Posterior cingulate gyrus (tissue), 11 donors: Measurements from ENCODE around the gene TNN.

ENCODE experiments used
- DNase-seq, 10 donors: peaks; one replicate each; pipeline versions ENCODE4 v3.0.0 to v3.0.0-alpha.2; 2020 to 2021; ENCODE audit warnings: mixed read lengths in 3 of 10
- intact Hi-C: fragments of 100-400 bp; cut with DNase I; formaldehyde crosslinking; loops from one replicate; pipeline ENCODE4 v1.15.1; 2023

The TNN gene

GRCh38 chr1:175137369-175137768 lies 69.7 kb downstream of the TNN start:
- intact Hi-C loops: no loop called here
- no peak for DNase-seq

- intact Hi-C loops: no loop called here
- DNase-seq: no peak
These were observed 70.9 kb downstream of the TNN start for GRCh38 chr1:175138579-175138978.

- intact Hi-C loops: no loop called here
- no peak for DNase-seq
These were observed 78.4 kb downstream of the TNN start for GRCh38 chr1:175145899-175146528.

GRCh38 chr1:175146529-175147213 lies 79.0 kb downstream of the TNN start:
- peak in 9 of 10 donors; percentile 48 to 93 (median 66) for DNase-seq
- intact Hi-C loops: no loop called here

- DNase-seq: no peak
- intact Hi-C loops: no loop called here
These were observed 79.9 kb downstream of the TNN start for GRCh38 chr1:175147569-175147968.

- intact Hi-C loops: no loop called here
- no peak for DNase-seq
These were observed 80.4 kb downstream of the TNN start for GRCh38 chr1:175148068-175148467.

GRCh38 chr1:175150596-175151319 lies 83.1 kb downstream of the TNN start:
- peak in 8 of 10 donors; percentile 29 to 92 (median 49) for DNase-seq
- intact Hi-C loops: loop anchor here (5.0 to 10.0 kb wide), 2 partner anchors 324 to 1692 kb away; no protein-coding TSS in a partner anchor

- intact Hi-C loops: loop anchor here (2.0 to 10.0 kb wide), 4 partner anchors 167 to 1690 kb away; no protein-coding TSS in a partner anchor
- peak; percentile 31 to 93 (median 71) for DNase-seq
These were observed 84.5 kb downstream of the TNN start for GRCh38 chr1:175152006-175152652.

- intact Hi-C loops: loop anchor here (5.0 to 10.0 kb wide), 3 partner anchors 320 to 1727 kb away; no protein-coding TSS in a partner anchor
- peak in 9 of 10 donors; percentile 46 to 93 (median 70) for DNase-seq
These were observed 87.2 kb downstream of the TNN start for GRCh38 chr1:175154629-175155472.

GRCh38 chr1:175155473-175155856 lies 87.8 kb downstream of the TNN start:
- intact Hi-C loops: loop anchor here (5.0 to 10.0 kb wide), 2 partner anchors 319 to 1727 kb away; no protein-coding TSS in a partner anchor
- no peak for DNase-seq

- DNase-seq: no peak
- intact Hi-C loops: loop anchor here (5.0 to 10.0 kb wide), 2 partner anchors 319 to 1726 kb away; no protein-coding TSS in a partner anchor
These were observed 88.3 kb downstream of the TNN start for GRCh38 chr1:175155936-175156335.

- no peak for DNase-seq
- intact Hi-C loops: loop anchor here (5.0 to 10.0 kb wide), 2 partner anchors 318 to 1725 kb away; no protein-coding TSS in a partner anchor
These were observed 89.6 kb downstream of the TNN start for GRCh38 chr1:175157200-175157599.

- intact Hi-C loops: loop anchor here (5.0 to 10.0 kb wide), 2 partner anchors 317 to 1724 kb away; no protein-coding TSS in a partner anchor
- DNase-seq: no peak
These were observed 90.5 kb downstream of the TNN start for GRCh38 chr1:175158170-175158591.

- intact Hi-C loops: no loop called here
- no peak for DNase-seq
These were observed 95.3 kb downstream of the TNN start for GRCh38 chr1:175162955-175163354.

- no peak for DNase-seq
- intact Hi-C loops: no loop called here
These were observed 96.1 kb downstream of the TNN start for GRCh38 chr1:175163702-175164101.

- no peak for DNase-seq
- intact Hi-C loops: no loop called here
These were observed 97.1 kb downstream of the TNN start for GRCh38 chr1:175164751-175165150.

GRCh38 chr1:175166746-175167145 lies 99.1 kb downstream of the TNN start:
- intact Hi-C loops: no loop called here

GRCh38 chr1:175167861-175168260 lies 100.2 kb downstream of the TNN start:
- no peak for DNase-seq
- intact Hi-C loops: no loop called here

More at GRCh38 chr1:175166746-175167145, 99.1 kb downstream of the TNN start:
- no peak for DNase-seq

GRCh38 chr1:175168782-175169181 lies 101.1 kb downstream of the TNN start:
- intact Hi-C loops: no loop called here

More at GRCh38 chr1:175168782-175169181, 101.1 kb downstream of the TNN start:
- DNase-seq: no peak
